Muscle layer of duodenum (tissue), 2 donors: Measurements from ENCODE around the gene DDX17.

Experiments used
- H3K27ac ChIP-seq: one replicate; pipeline ENCODE4 v1.7.0; 2013; ENCODE audit warnings: mild to moderate bottlenecking, low read length
- H3K27me3 ChIP-seq: one replicate; pipeline ENCODE4 v1.7.0; 2013; ENCODE audit warnings: low read depth, mild to moderate bottlenecking, control low read depth, low read length
- H3K36me3 ChIP-seq, 2 donors: one replicate each; pipeline ENCODE4 v1.7.0; 2013; ENCODE audit warnings: low read length in 2 of 2, control low read depth in 1 of 2, mild to moderate bottlenecking in 1 of 2; ENCODE audit not compliant: insufficient read depth in 2 of 2, control insufficient read depth in 1 of 2
- H3K4me1 ChIP-seq, 2 donors: one replicate each; pipeline ENCODE4 v1.7.0; 2013; ENCODE audit warnings: low read length in 2 of 2, mild to moderate bottlenecking in 2 of 2, control low read depth in 1 of 2, moderate library complexity in 1 of 2; ENCODE audit not compliant: insufficient read depth in 2 of 2, control insufficient read depth in 1 of 2
- H3K4me3 ChIP-seq, 2 donors: one replicate each; pipeline ENCODE4 v1.7.0; 2013; ENCODE audit warnings: low read length in 2 of 2, low read depth in 1 of 2, mild to moderate bottlenecking in 1 of 2
- H3K9me3 ChIP-seq, 2 donors: one replicate each; pipeline ENCODE4 v1.7.0; 2013; ENCODE audit warnings: low read length in 2 of 2, control low read depth in 1 of 2, mild to moderate bottlenecking in 1 of 2; ENCODE audit not compliant: control insufficient read depth in 1 of 2
- donor health status: healthy.

Gene DDX17

GRCh38 chr22:38513063-38513462 is 7.0 kb upstream of the DDX17 start:
- Histone ChIP-seq H3K4me1 (no peaks in the 10 kb centered on the region), H3K9me3 (no peaks in the 10 kb centered on the region), H3K27me3 (no peaks in the 10 kb centered on the region), H3K36me3 (no peaks in the 10 kb centered on the region), H3K4me3 (no peak overlapping the region), H3K27ac (no peak overlapping the region)

- Histone ChIP-seq H3K27ac (no peak overlapping the region), H3K36me3 (peaks cover 0 to 6% of the 10 kb centered on the region in 2 donors), H3K4me3 (no peak overlapping the region), H3K4me1 (no peaks in the 10 kb centered on the region), H3K9me3 (no peaks in the 10 kb centered on the region), H3K27me3 (no peaks in the 10 kb centered on the region)
Observed at GRCh38 chr22:38510416-38510970, 4.4 kb upstream of the DDX17 start.

- peak overlapping the region; percentile 98 for H3K27ac ChIP-seq
- no peaks in the 10 kb centered on the region for H3K9me3 ChIP-seq
- H3K36me3 ChIP-seq = peaks cover 11 to 28% of the 10 kb centered on the region in 2 donors
- H3K4me1 ChIP-seq = peaks cover 5 to 36% of the 10 kb centered on the region in 2 donors
- H3K27me3 ChIP-seq = no peaks in the 10 kb centered on the region
- peak overlapping the region; percentile 79 to 90 for H3K4me3 ChIP-seq
Observed at GRCh38 chr22:38505541-38506117, 482 bp downstream of the DDX17 start.

- peak overlapping the region; percentile 79 to 90 for H3K4me3 ChIP-seq
- peaks cover 5 to 36% of the 10 kb centered on the region in 2 donors for H3K4me1 ChIP-seq
- peak overlapping the region; percentile 98 for H3K27ac ChIP-seq
- no peaks in the 10 kb centered on the region for H3K9me3 ChIP-seq
- H3K27me3 ChIP-seq = no peaks in the 10 kb centered on the region
- peaks cover 11 to 33% of the 10 kb centered on the region in 2 donors for H3K36me3 ChIP-seq
Observed at GRCh38 chr22:38504731-38505540, 1.2 kb downstream of the DDX17 start.

- H3K4me3 ChIP-seq = peak overlapping the region; percentile 79 to 90
- H3K4me1 ChIP-seq = peaks cover 5 to 39% of the 10 kb centered on the region in 2 donors
Observed at GRCh38 chr22:38503021-38503420, 3.1 kb downstream of the DDX17 start.

GRCh38 chr22:38501797-38502672 is 4.1 kb downstream of the DDX17 start:
- Histone ChIP-seq H3K4me3 (peak overlapping the region; percentile 79 to 90), H3K27ac (no peak overlapping the region), H3K36me3 (peaks cover 33 to 60% of the 10 kb centered on the region in 2 donors)

More at GRCh38 chr22:38503021-38503420, 3.1 kb downstream of the DDX17 start:
- no peaks in the 10 kb centered on the region for H3K27me3 ChIP-seq
- no peaks in the 10 kb centered on the region for H3K9me3 ChIP-seq
- peak overlapping the region; percentile 28 for H3K27ac ChIP-seq
- H3K36me3 ChIP-seq = peaks cover 27 to 50% of the 10 kb centered on the region in 2 donors

GRCh38 chr22:38497869-38498268 is 8.2 kb downstream of the DDX17 start:
- Histone ChIP-seq H3K27me3 (no peaks in the 10 kb centered on the region), H3K4me3 (no peak overlapping the region), H3K27ac (no peak overlapping the region), H3K36me3 (peaks cover 65 to 80% of the 10 kb centered on the region in 2 donors), H3K4me1 (peaks cover 5 to 30% of the 10 kb centered on the region in 2 donors), H3K9me3 (no peaks in the 10 kb centered on the region)

More at GRCh38 chr22:38501797-38502672, 4.1 kb downstream of the DDX17 start:
- Histone ChIP-seq H3K27me3 (no peaks in the 10 kb centered on the region), H3K9me3 (no peaks in the 10 kb centered on the region), H3K4me1 (peaks cover 5 to 39% of the 10 kb centered on the region in 2 donors)

- Histone ChIP-seq H3K36me3 (peaks cover 81 to 90% of the 10 kb centered on the region in 2 donors), H3K4me1 (peaks cover 5 to 31% of the 10 kb centered on the region in 2 donors), H3K27me3 (no peaks in the 10 kb centered on the region), H3K4me3 (no peak overlapping the region), H3K9me3 (no peaks in the 10 kb centered on the region), H3K27ac (no peak overlapping the region)
Observed at GRCh38 chr22:38494939-38495338, 11.2 kb downstream of the DDX17 start.

- peaks cover 5 to 32% of the 10 kb centered on the region in 2 donors for H3K4me1 ChIP-seq
- H3K36me3 ChIP-seq = peaks cover 83 to 93% of the 10 kb centered on the region in 2 donors
- no peak overlapping the region for H3K4me3 ChIP-seq
- H3K27me3 ChIP-seq = no peaks in the 10 kb centered on the region
- no peaks in the 10 kb centered on the region for H3K9me3 ChIP-seq
- H3K27ac ChIP-seq = no peak overlapping the region
Observed at GRCh38 chr22:38494498-38494897, 11.6 kb downstream of the DDX17 start.

GRCh38 chr22:38491707-38492348 is 14.3 kb downstream of the DDX17 start:
- Histone ChIP-seq H3K36me3 (peaks cover 84 to 89% of the 10 kb centered on the region in 2 donors), H3K9me3 (no peaks in the 10 kb centered on the region), H3K27ac (no peak overlapping the region), H3K27me3 (no peaks in the 10 kb centered on the region), H3K4me3 (no peak overlapping the region), H3K4me1 (peaks cover 5 to 30% of the 10 kb centered on the region in 2 donors)
